GM20431 (cell line): ENCODE results near the gene COLEC12.
"Not testable (repeated sequence)": the region's sequence is repeated elsewhere in the genome, so short reads cannot be mapped to it uniquely, and the experiment has no call there.

Source experiments
- in situ Hi-C: fragments of 300-500 bp; cut with MseI, MboI; formaldehyde crosslinking; loops from one replicate; pipeline ENCODE4 v1.15.0; 2020; ENCODE audit warnings: low sequenced_read_pairs; ENCODE audit not compliant: unreplicated experiment

The COLEC12 gene

GRCh38 chr18:305003-305501 is 195.4 kb downstream of the COLEC12 start:
- in situ Hi-C loops = no loop called here

GRCh38 chr18:303607-304006 is 196.9 kb downstream of the COLEC12 start:
- in situ Hi-C loops = no loop called here

- in situ Hi-C loops = no loop called here
These were observed 197.5 kb downstream of the COLEC12 start for GRCh38 chr18:303011-303410.

- in situ Hi-C loops = no loop called here
These were observed 198.4 kb downstream of the COLEC12 start for GRCh38 chr18:302097-302496.

GRCh38 chr18:297936-298335 is 202.6 kb downstream of the COLEC12 start:
- in situ Hi-C loops = no loop called here

- in situ Hi-C loops = no loop called here
These were observed 204.6 kb downstream of the COLEC12 start for GRCh38 chr18:295756-296490.

- in situ Hi-C loops = no loop called here
These were observed 205.9 kb downstream of the COLEC12 start for GRCh38 chr18:294566-294965.

- in situ Hi-C loops = no loop called here
These were observed 207.0 kb downstream of the COLEC12 start for GRCh38 chr18:293536-293935.

GRCh38 chr18:292271-292670 is 208.2 kb downstream of the COLEC12 start:
- in situ Hi-C loops = no loop called here

- in situ Hi-C loops = not testable (repeated sequence)
These were observed 210.5 kb downstream of the COLEC12 start for GRCh38 chr18:289970-290369.

- in situ Hi-C loops = no loop called here
These were observed 211.5 kb downstream of the COLEC12 start for GRCh38 chr18:289026-289425.

GRCh38 chr18:286515-287310 is 213.8 kb downstream of the COLEC12 start:
- in situ Hi-C loops = no loop called here

- in situ Hi-C loops = no loop called here
These were observed 214.7 kb downstream of the COLEC12 start for GRCh38 chr18:285817-286216.

GRCh38 chr18:275486-275885 is 225.0 kb downstream of the COLEC12 start:
- in situ Hi-C loops = no loop called here

GRCh38 chr18:274313-274712 is 226.2 kb downstream of the COLEC12 start:
- in situ Hi-C loops = no loop called here

- in situ Hi-C loops = no loop called here
These were observed 227.0 kb downstream of the COLEC12 start for GRCh38 chr18:273525-273924.

GRCh38 chr18:272650-273049 is 227.9 kb downstream of the COLEC12 start:
- in situ Hi-C loops = no loop called here

- in situ Hi-C loops = no loop called here
These were observed 230.9 kb downstream of the COLEC12 start for GRCh38 chr18:269480-270095.

- in situ Hi-C loops = no loop called here
These were observed 232.6 kb downstream of the COLEC12 start, which contains the start of gene THOC1 for GRCh38 chr18:267688-268552. Gene THOC1, minus strand, starts transcription at chr18:268047. Its CDS starts 28 bp downstream, at chr18:268019.

- in situ Hi-C loops = no loop called here
These were observed 233.2 kb downstream of the COLEC12 start for GRCh38 chr18:267380-267687.
